Type B pancreatic cell (in vitro differentiated cells): ENCODE data around the gene TLX1. TPM values are rescaled to one million over a fixed set of nuclear protein-coding genes. Genes with fewer than 3 reads are reported as not detected.

ENCODE experiments used
- DNase-seq: peaks from one replicate; pipeline ENCODE4 v3.0.0; 2021; ENCODE audit warnings: mixed read lengths; ENCODE audit not compliant: unreplicated experiment; ENCODE audit errors: extremely low spot score
- H3K27ac Mint-ChIP-seq: 2 replicates; pipeline ENCODE4 v1.8.0; 2021; ENCODE audit warnings: mild to moderate bottlenecking, mixed read lengths
- H3K27me3 Mint-ChIP-seq: 2 replicates; pipeline ENCODE4 v1.8.0; 2021; ENCODE audit warnings: mixed read lengths
- H3K36me3 Mint-ChIP-seq: 2 replicates; pipeline ENCODE4 v1.8.0; 2021; ENCODE audit warnings: mixed read lengths
- H3K4me1 Mint-ChIP-seq: one replicate; pipeline ENCODE4 v1.8.0; 2021; ENCODE audit warnings: mixed read lengths; ENCODE audit not compliant: unreplicated experiment
- H3K4me3 Mint-ChIP-seq: 2 replicates; pipeline ENCODE4 v1.8.0; 2021; ENCODE audit warnings: mild to moderate bottlenecking, mixed read lengths
- H3K9me3 Mint-ChIP-seq: 2 replicates; pipeline ENCODE4 v1.8.0; 2021; ENCODE audit warnings: mixed read lengths
- CTCF ChIP-seq: fragments of 200-600 bp; sonication (generic); conservative IDR thresholded peaks from 2 replicates; pipeline ENCODE4 v1.5.0; 2021; ENCODE audit warnings: antibody characterized with exemption, mild to moderate bottlenecking
- total RNA-seq: library from RNA; stranded (reverse); gene quantifications from 2 replicates; pipeline ENCODE4 v1.2.1, GENCODE V29; 2021; ENCODE audit warnings: low replicate concordance

Gene TLX1
- total RNA-seq, 1 donor from 2014 or later = 0.17 TPM

DNA sequence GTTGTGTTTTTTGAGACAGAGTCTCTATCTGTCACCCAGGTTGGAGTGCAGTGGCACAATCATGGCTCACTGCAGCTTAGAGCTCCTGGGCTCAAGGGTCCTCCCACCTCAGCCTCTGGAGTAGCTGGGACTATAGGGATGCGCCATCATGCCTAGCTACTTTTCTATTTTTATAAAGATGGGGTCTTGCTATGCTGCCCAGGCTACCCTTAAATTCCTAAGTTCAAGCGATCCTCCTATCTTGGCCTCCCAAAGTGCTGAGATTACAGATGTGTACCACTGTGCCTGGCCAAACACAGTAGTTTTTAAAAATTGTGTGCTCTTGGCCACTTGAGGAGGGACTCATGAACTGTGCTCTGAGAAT lies 10.6 kb upstream of the TLX1 start:
- H3K4me1 Mint-ChIP-seq = peaks cover 12% of the 10 kb centered on the region
- peaks cover 4% of the 10 kb centered on the region for H3K9me3 Mint-ChIP-seq
- H3K27me3 Mint-ChIP-seq = peaks cover 87% of the 10 kb centered on the region
- TF ChIP-seq CTCF = no peak
- H3K36me3 Mint-ChIP-seq = no peaks in the 10 kb centered on the region
- no peak for DNase-seq
- H3K27ac Mint-ChIP-seq = no peak overlapping the region
- H3K4me3 Mint-ChIP-seq = peak overlapping the region; percentile 85

DNA sequence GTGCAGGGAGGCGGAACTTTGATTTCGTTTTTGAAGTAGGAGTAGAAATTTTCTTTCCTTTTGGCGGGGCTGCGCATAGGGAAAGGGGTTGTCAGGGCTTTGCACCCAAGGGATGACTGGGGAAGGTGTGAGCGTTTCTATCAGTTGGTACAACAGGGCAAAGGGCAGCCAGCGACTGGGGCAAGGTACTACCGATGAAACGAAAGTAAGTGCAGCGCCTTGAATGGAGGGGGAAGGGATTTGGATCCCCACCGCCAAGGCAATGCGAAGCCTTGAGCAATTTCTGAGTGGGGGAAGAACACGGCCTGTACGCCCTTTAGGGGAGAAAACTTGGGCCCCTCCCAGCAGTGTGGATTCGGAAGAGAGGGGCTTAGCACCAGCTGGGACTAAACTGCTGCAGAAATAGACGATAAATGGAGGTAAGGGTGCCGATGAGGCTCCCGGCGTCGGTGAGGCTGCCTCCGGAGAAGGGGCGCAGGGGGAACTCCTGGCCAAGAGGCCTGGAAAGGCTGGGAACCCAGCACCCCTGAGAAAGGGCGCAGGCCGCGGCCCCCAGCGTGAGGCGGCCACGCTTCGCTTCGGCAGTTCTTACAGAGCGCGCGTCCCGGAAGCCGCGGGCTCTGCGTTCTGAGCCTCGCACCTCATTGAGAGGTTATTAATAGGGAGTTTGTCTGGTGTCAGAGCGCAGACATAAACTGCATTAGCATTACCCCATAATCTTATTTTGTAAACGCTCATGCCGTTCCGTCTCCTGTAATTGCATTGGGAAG lies 10.0 kb upstream of the TLX1 start:
- Mint-ChIP-seq H3K27ac (no peak overlapping the region), H3K27me3 (peaks cover 90% of the 10 kb centered on the region), H3K4me3 (peak overlapping the region; percentile 85), H3K36me3 (no peaks in the 10 kb centered on the region), H3K4me1 (peaks cover 12% of the 10 kb centered on the region), H3K9me3 (peaks cover 4% of the 10 kb centered on the region)
- no peak for DNase-seq
- no peak for TF ChIP-seq CTCF

GRCh38 chr10:101121654-101122031 lies 9.5 kb upstream of the TLX1 start:
- no peak for TF ChIP-seq CTCF
- no peaks in the 10 kb centered on the region for H3K36me3 Mint-ChIP-seq
- peaks cover 12% of the 10 kb centered on the region for H3K4me1 Mint-ChIP-seq
- DNase-seq = no peak
- H3K27me3 Mint-ChIP-seq = peaks cover 91% of the 10 kb centered on the region
- H3K4me3 Mint-ChIP-seq = peak overlapping the region; percentile 25
- H3K27ac Mint-ChIP-seq = no peak overlapping the region
- H3K9me3 Mint-ChIP-seq = peaks cover 4% of the 10 kb centered on the region

DNA sequence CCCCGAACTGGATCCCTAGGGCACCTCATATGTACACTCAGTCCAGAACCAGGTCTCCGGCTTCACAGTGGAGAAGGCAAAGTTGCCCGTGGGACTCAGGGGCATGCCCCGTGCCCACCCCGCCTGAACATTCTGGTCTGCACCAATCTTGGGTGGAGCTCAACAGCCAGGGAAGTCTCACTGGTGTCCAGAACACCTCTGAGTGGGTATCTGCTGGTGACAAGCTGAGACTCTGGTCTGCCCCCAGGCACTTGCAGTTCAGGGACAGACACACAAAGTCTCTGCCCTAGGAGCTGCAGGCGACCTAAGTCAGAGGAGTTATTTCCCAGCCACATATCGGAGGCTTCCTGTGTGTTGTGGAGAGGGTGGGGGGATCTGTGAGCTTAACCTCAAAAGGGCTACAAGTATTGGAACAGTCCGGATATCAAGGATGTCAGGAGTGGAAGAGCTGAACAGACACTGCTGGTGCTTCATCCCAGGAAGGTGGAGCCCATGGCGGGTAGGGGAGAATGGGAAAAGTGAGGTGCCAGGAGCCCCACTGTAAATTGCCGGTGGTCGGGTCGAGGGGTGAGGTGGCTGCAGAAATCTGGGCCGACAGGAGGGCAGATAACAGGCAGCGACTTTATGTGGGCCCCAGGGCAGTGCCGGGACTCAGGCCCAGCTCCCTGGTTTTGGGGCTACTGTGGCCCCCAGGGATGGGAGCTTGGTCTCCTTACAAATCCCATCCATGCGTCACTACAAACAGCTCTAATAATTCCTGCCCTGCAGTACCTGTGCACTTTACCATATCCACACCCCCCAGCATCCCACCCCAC lies 8.6 kb upstream of the TLX1 start:
- no peak for TF ChIP-seq CTCF
- DNase-seq = no peak
- no peak overlapping the region for H3K27ac Mint-ChIP-seq

DNA sequence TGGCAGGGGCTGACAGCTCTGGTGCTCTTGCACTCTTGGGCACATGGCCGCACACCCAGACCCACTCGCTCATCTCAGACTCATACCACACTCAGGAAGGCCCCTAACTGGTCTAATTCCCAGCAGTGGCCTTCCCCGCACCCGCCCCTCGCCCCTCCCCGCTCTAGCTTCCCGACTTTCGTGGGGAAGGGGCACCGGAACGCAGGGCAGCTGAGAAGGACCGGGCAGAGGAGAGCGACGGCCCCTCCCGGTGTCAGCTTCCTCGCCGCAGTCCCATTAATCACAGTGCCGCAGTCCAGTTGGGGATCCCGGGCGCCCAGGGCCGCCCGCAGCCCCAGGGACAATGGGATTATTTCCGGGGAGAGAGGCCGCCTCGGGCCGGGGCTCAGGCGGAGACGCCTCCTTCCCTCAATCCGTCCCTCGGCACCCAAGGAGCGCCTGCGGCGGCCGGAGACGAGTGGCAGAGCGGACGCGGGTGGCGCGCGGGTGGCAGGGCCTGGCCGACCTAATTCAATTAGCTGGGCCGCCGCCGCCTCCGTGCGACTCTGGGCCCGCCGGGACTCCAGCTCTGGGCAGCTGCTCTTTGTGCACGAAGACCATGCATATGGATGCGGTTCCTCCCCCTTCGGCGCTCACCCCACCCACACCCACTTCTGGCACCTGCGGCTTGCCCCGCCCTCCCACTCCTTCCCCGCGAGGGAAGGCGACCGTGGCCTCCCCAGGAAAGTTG lies 7.8 kb upstream of the TLX1 start:
- peaks cover 4% of the 10 kb centered on the region for H3K9me3 Mint-ChIP-seq
- no peaks in the 10 kb centered on the region for H3K36me3 Mint-ChIP-seq
- no peak overlapping the region for H3K27ac Mint-ChIP-seq

More for the DNA sequence above, 8.6 kb upstream of the TLX1 start:
- H3K9me3 Mint-ChIP-seq = peaks cover 4% of the 10 kb centered on the region
- peaks cover 95% of the 10 kb centered on the region for H3K27me3 Mint-ChIP-seq
- peak overlapping the region; percentile 50 for H3K4me3 Mint-ChIP-seq
- peaks cover 12% of the 10 kb centered on the region for H3K4me1 Mint-ChIP-seq
- no peaks in the 10 kb centered on the region for H3K36me3 Mint-ChIP-seq

More for the DNA sequence above, 7.8 kb upstream of the TLX1 start:
- peaks cover 96% of the 10 kb centered on the region for H3K27me3 Mint-ChIP-seq
- peak overlapping the region; percentile 58 for H3K4me3 Mint-ChIP-seq
- TF ChIP-seq CTCF = no peak
- H3K4me1 Mint-ChIP-seq = peaks cover 12% of the 10 kb centered on the region
- no peak for DNase-seq
